A204.1 (cell line): Measurements from ENCODE around the gene MAP1B.
"Not testable (repeated sequence)": the region's sequence is repeated elsewhere in the genome, so short reads cannot be mapped to it uniquely, and the experiment has no call there.

Experiments used
- FAIRE-seq: peaks from 2 replicates; lab custom pipeline; 2012; peaks lifted over from hg19 to GRCh38; lab: Jason Lieb, UNC

MAP1B gene

GRCh38 chr5:72163349-72163983, 56.2 kb downstream of the MAP1B start:
- FAIRE-seq, result no peak

- no peak for FAIRE-seq
These were observed 59.0 kb downstream of the MAP1B start for GRCh38 chr5:72166070-72166979.

GRCh38 chr5:72167257-72167656, 60.0 kb downstream of the MAP1B start:
- no peak for FAIRE-seq

- no peak for FAIRE-seq
These were observed 60.5 kb downstream of the MAP1B start for GRCh38 chr5:72167804-72168203.

GRCh38 chr5:72170101-72170500, 62.8 kb downstream of the MAP1B start:
- FAIRE-seq, result no peak

- FAIRE-seq, result not testable (repeated sequence)
These were observed 63.9 kb downstream of the MAP1B start for GRCh38 chr5:72171181-72171580.

GRCh38 chr5:72171667-72172066, 64.4 kb downstream of the MAP1B start:
- FAIRE-seq, result no peak

- no peak for FAIRE-seq
These were observed 65.5 kb downstream of the MAP1B start for GRCh38 chr5:72172786-72173185.

- no peak for FAIRE-seq
These were observed 70.3 kb downstream of the MAP1B start for GRCh38 chr5:72177538-72177937.

- no peak for FAIRE-seq
These were observed 71.9 kb downstream of the MAP1B start for GRCh38 chr5:72179028-72179815.

- no peak for FAIRE-seq
These were observed 72.7 kb downstream of the MAP1B start for GRCh38 chr5:72179816-72180440.

- no peak for FAIRE-seq
These were observed 73.7 kb downstream of the MAP1B start for GRCh38 chr5:72180925-72181324.

- FAIRE-seq, result no peak
These were observed 75.4 kb downstream of the MAP1B start for GRCh38 chr5:72182686-72183085.

- FAIRE-seq, result no peak
These were observed 75.8 kb downstream of the MAP1B start for GRCh38 chr5:72183101-72183520.

GRCh38 chr5:72184408-72184807, 77.1 kb downstream of the MAP1B start:
- FAIRE-seq, result no peak

- no peak for FAIRE-seq
These were observed 78.4 kb downstream of the MAP1B start for GRCh38 chr5:72185496-72186329.

GRCh38 chr5:72187388-72188075, 80.3 kb downstream of the MAP1B start:
- no peak for FAIRE-seq

- no peak for FAIRE-seq
These were observed 80.9 kb downstream of the MAP1B start for GRCh38 chr5:72188166-72188565.

GRCh38 chr5:72189146-72189545, 81.9 kb downstream of the MAP1B start:
- FAIRE-seq, result no peak

- FAIRE-seq, result no peak
These were observed 84.1 kb downstream of the MAP1B start for GRCh38 chr5:72191404-72191803.

GRCh38 chr5:72194846-72195245, 87.6 kb downstream of the MAP1B start:
- no peak for FAIRE-seq
